ENCODE measurements around the gene RTP1. TPM values are rescaled to one million over a fixed set of nuclear protein-coding genes. Genes with fewer than 3 reads are reported as not detected.
A peak's percentile ranks its signal among the peaks of the same experiment; 100 is the strongest.

RTP1 gene
- total and polyA plus RNA-seq, 2 of the 4 experiments (the other 2 are of a cell fraction): not detected

DNA sequence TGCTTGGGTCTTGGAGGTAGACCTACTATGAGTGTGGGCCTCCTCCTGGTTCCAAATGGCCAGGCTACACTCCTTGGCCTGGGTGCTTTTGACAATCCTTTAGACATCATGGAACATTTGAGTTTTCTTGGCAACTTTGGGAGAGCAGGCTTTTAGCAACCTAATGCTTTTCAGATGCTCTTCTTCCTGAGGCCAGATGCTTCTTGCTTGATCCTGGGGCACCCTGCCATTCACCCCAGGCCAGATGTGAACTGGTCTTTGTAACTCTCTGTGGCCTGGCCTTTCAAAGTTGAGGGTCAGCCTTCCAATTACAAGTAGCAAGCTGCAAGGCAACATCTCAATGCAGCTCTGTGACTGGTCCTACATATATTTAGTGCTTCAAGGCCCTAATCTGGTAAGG lies 40.5 kb downstream of the RTP1 start:
- in situ Hi-C loops (cut with MboI; ENCODE audit: low sequenced_read_pairs) (loop anchor here (5.0 kb wide), 1 partner anchor 55 kb away; the partner anchor contains the start of gene MASP1), intact Hi-C loops (cut with micrococcal nuclease) (no loop called here), dilution Hi-C loops (cut with HindIII; ENCODE audit: low sequenced_read_pairs, unreplicated experiment) (no loop called here)
- Histone ChIP-seq H3K36me3 (ENCODE audit: control insufficient read depth, insufficient read depth, low read length) (peaks cover 2% of the 10 kb centered on the region; the same call in 1 of the 2 replicates), H2AK9ac (replicated peaks; ENCODE audit: low read depth, low read length, poor library complexity) (no peak overlapping the region), H2BK15ac (ENCODE audit: low read depth, low read length) (peak overlapping the region; percentile 20; the same call in 1 of the 3 replicates), H4K20me1 (ENCODE audit: insufficient read depth, low read length) (no peaks in the 10 kb centered on the region), H2BK5ac (ENCODE audit: low read depth, low read length, poor library complexity, severe bottlenecking) (no peak overlapping the region), H3K27me3 (ENCODE audit: control insufficient read depth, insufficient read depth, low read length) (no peaks in the 10 kb centered on the region; the same call in 1 of the 2 replicates), H3K56ac (ENCODE audit: extremely low read depth, insufficient read depth, low read length) (no peak overlapping the region), H4K8ac (ENCODE audit: low read depth in 2 of 2, low read length in 2 of 2) (no peak overlapping the region), H3K4ac (ENCODE audit: low read depth, low read length) (no peak overlapping the region), H4K91ac (ENCODE audit: insufficient read depth, low read depth, low read length) (no peak overlapping the region), H3K4me2 (ENCODE audit: low read depth, low read length) (no peak overlapping the region), H3K4me1 (ENCODE audit: control insufficient read depth, insufficient read depth, low read length) (0 out of 2 replicates have a peak, but pooled peaks cover 2% of the 10 kb centered on the region), H3K79me1 (ENCODE audit: low read depth in 1 of 2, low read length in 2 of 2) (no peaks in the 10 kb centered on the region), H3K18ac (ENCODE audit: low read depth, low read length) (no peak overlapping the region), H2BK20ac (ENCODE audit: low read depth, low read length) (no peak overlapping the region; the same call in 1 of the 2 replicates), H4K5ac (ENCODE audit: low read depth, low read length) (no peak overlapping the region), H2BK120ac (ENCODE audit: low read depth, low read length) (no peak overlapping the region; the same call in 1 of the 2 replicates), H3K27ac (ENCODE audit: insufficient read depth, low read length) (no peak overlapping the region), H3K14ac (replicated peaks; ENCODE audit: low read depth, low read length) (no peak overlapping the region), H2AFZ (replicated peaks; ENCODE audit: low read length, poor library complexity) (no peak overlapping the region), H3K9ac (ENCODE audit: low read depth, low read length) (no peak overlapping the region), H3K9me1 (ENCODE audit: insufficient read depth, low read length) (no peaks in the 10 kb centered on the region), H2AK5ac (ENCODE audit: low read depth, low read length) (no peak overlapping the region), H3K9me3 (ENCODE audit: control insufficient read depth, insufficient read depth, low read length) (no peaks in the 10 kb centered on the region), H3K4me3 (ENCODE audit: insufficient read depth, low read depth, low read length) (no peak overlapping the region), H3K23ac (ENCODE audit: low read depth, low read length) (no peak overlapping the region)
- CTCF ChIA-PET: no interaction called here
- BruUV-seq (replicated peaks): no TSS peak
- TF ChIP-seq FOS (IDR thresholded peaks at IDR 0.05; ENCODE audit: low read depth, low read length): no peak
- TF ChIP-seq, protein P1, sequence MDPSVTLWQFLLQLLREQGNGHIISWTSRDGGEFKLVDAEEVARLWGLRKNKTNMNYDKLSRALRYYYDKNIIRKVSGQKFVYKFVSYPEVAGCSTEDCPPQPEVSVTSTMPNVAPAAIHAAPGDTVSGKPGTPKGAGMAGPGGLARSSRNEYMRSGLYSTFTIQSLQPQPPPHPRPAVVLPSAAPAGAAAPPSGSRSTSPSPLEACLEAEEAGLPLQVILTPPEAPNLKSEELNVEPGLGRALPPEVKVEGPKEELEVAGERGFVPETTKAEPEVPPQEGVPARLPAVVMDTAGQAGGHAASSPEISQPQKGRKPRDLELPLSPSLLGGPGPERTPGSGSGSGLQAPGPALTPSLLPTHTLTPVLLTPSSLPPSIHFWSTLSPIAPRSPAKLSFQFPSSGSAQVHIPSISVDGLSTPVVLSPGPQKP (IDR thresholded peaks at IDR 0.05; ENCODE audit: borderline replicate concordance, low read depth, low read length): no peak
- no peak for TF ChIP-seq POLR2A (IDR thresholded peaks at IDR 0.05; ENCODE audit: low read depth, low read length)
- TF ChIP-seq MXI1 (IDR thresholded peaks at IDR 0.05; ENCODE audit: borderline replicate concordance, low read depth, low read length): no peak
- no peak for TF ChIP-seq CHD1 (IDR thresholded peaks at IDR 0.05; ENCODE audit: low read depth, low read length)
- TF ChIP-seq RFX5 (IDR thresholded peaks at IDR 0.05; ENCODE audit: low read depth, low read length): no peak
- TF ChIP-seq, protein P2, sequence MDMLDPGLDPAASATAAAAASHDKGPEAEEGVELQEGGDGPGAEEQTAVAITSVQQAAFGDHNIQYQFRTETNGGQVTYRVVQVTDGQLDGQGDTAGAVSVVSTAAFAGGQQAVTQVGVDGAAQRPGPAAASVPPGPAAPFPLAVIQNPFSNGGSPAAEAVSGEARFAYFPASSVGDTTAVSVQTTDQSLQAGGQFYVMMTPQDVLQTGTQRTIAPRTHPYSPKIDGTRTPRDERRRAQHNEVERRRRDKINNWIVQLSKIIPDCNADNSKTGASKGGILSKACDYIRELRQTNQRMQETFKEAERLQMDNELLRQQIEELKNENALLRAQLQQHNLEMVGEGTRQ (IDR thresholded peaks at IDR 0.05; ENCODE audit: low read depth, low read length): no peak
- no peak for TF ChIP-seq SMC3 (IDR thresholded peaks at IDR 0.05; ENCODE audit: low read depth, low read length)
- no peak for TF ChIP-seq NFE2L2 (IDR thresholded peaks at IDR 0.05; ENCODE audit: low read depth, low read length)
- TF ChIP-seq MAFK (IDR thresholded peaks at IDR 0.05; ENCODE audit: low read depth, low read length): no peak
- no peak for TF ChIP-seq RCOR1 (IDR thresholded peaks at IDR 0.05; ENCODE audit: insufficient replicate concordance, low read length)
- TF ChIP-seq BHLHE40 (IDR thresholded peaks at IDR 0.05; ENCODE audit: low read depth, low read length): no peak
- TF ChIP-seq RAD21 (IDR thresholded peaks at IDR 0.05; ENCODE audit: low read length): no peak
- no peak for TF ChIP-seq MAZ (IDR thresholded peaks at IDR 0.05; ENCODE audit: borderline replicate concordance, low read depth, low read length)
- TF ChIP-seq CTCF (conservative IDR thresholded peaks at IDR 0.05; ENCODE audit: low read depth, low read length): no peak
- TF ChIP-seq CEBPB (IDR thresholded peaks at IDR 0.05; ENCODE audit: low read depth, low read length): no peak
- DNase-seq (no peak), ATAC-seq (ENCODE audit: low read depth) (no peak)
- POLR2A ChIA-PET (ENCODE audit: unreplicated experiment): no interaction called here

All from IMR-90 (cell line).